Gastroesophageal sphincter (tissue), 4 donors: ENCODE data around the gene TUBE1. TPM values are rescaled to one million over a fixed set of nuclear protein-coding genes. Genes with fewer than 3 reads are reported as not detected.
A peak's percentile ranks its signal among the peaks of the same experiment; 100 is the strongest.

Source experiments
- ATAC-seq: fragments of 150-250 bp; one replicate; pipeline ENCODE4 v1.9.1; 2016; ENCODE audit warnings: mild to moderate bottlenecking, moderate library complexity
- H3K27ac ChIP-seq, 4 donors: fragments of 200-600 bp; sonication (generic) in 3 of 4; 1 replicate in 3 of 4; 2 replicates in 1 of 4; pipeline ENCODE4 v1.5.1; 2016 to 2019
- H3K27me3 ChIP-seq: fragments of 200-600 bp; sonication (generic); one replicate; pipeline ENCODE4 v1.5.1; 2019
- H3K36me3 ChIP-seq, 2 donors: fragments of 200-600 bp; sonication (generic); one replicate each; pipeline ENCODE4 v1.5.1; 2019; ENCODE audit warnings: control low read depth in 1 of 2
- H3K4me1 ChIP-seq, 3 donors: fragments of 200-600 bp; sonication (generic); 1 replicate in 2 of 3; 2 replicates in 1 of 3; pipeline ENCODE4 v1.5.1; 2016 to 2019; ENCODE audit warnings: control low read depth in 2 of 3
- H3K4me3 ChIP-seq, 2 donors: fragments of 200-600 bp; sonication (generic); one replicate each; pipeline ENCODE4 v1.5.1; 2019; ENCODE audit warnings: mild to moderate bottlenecking in 1 of 2, moderate library complexity in 1 of 2
- H3K9me3 ChIP-seq, 3 donors: fragments of 200-600 bp; sonication (generic); one replicate each; pipeline ENCODE4 v1.5.1; 2017 to 2019; ENCODE audit warnings: control low read depth in 2 of 3
- EP300 ChIP-seq: sonication (generic); formaldehyde crosslinking; IDR thresholded peaks from one replicate; pipeline ENCODE4 v1.6.1; 2017; ENCODE audit warnings: antibody characterized with exemption, mild to moderate bottlenecking
- POLR2A ChIP-seq, 2 donors: fragments of 450-650 bp; IDR thresholded peaks; one replicate each; pipeline ENCODE4 v1.6.1; 2017; ENCODE audit warnings: antibody characterized with exemption in 2 of 2, mild to moderate bottlenecking in 2 of 2, moderate library complexity in 1 of 2
- POLR2AphosphoS5 ChIP-seq: sonication (generic); formaldehyde crosslinking; IDR thresholded peaks from one replicate; pipeline ENCODE4 v1.6.1; 2017; ENCODE audit warnings: antibody characterized with exemption
- WGBS, 2 donors: methylation state at CpG; one replicate each; pipeline ENCODE4 v1.1.5; 2018; ENCODE audit warnings: low coverage in 1 of 2; 5-methylcytosine and 5-hydroxymethylcytosine counted together
- total RNA-seq, 4 donors: library from RNA; depleted of rRNA; stranded (reverse); fragments of >200 nt; gene quantifications; one replicate each; pipeline ENCODE4 v1.1.0, GENCODE V29; 2016
- TF ChIP-seq, protein P1 (sequence below), 4 experiments: fragments of 200-600 bp in 2 of 4; fragments of 450-650 bp in 2 of 4; sonication (generic) in 1 of 4; IDR thresholded peaks; one replicate each; pipeline ENCODE4 v1.5.1; 2017 to 2019; ENCODE audit warnings: antibody characterized with exemption in 4 of 4, mild to moderate bottlenecking in 2 of 4, moderate library complexity in 2 of 4

The TUBE1 gene, protein sequence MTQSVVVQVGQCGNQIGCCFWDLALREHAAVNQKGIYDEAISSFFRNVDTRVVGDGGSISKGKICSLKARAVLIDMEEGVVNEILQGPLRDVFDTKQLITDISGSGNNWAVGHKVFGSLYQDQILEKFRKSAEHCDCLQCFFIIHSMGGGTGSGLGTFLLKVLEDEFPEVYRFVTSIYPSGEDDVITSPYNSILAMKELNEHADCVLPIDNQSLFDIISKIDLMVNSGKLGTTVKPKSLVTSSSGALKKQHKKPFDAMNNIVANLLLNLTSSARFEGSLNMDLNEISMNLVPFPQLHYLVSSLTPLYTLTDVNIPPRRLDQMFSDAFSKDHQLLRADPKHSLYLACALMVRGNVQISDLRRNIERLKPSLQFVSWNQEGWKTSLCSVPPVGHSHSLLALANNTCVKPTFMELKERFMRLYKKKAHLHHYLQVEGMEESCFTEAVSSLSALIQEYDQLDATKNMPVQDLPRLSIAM
- 10 to 100 TPM; 17.5 to 58.2 (median 31.6) TPM for total RNA-seq

DNA sequence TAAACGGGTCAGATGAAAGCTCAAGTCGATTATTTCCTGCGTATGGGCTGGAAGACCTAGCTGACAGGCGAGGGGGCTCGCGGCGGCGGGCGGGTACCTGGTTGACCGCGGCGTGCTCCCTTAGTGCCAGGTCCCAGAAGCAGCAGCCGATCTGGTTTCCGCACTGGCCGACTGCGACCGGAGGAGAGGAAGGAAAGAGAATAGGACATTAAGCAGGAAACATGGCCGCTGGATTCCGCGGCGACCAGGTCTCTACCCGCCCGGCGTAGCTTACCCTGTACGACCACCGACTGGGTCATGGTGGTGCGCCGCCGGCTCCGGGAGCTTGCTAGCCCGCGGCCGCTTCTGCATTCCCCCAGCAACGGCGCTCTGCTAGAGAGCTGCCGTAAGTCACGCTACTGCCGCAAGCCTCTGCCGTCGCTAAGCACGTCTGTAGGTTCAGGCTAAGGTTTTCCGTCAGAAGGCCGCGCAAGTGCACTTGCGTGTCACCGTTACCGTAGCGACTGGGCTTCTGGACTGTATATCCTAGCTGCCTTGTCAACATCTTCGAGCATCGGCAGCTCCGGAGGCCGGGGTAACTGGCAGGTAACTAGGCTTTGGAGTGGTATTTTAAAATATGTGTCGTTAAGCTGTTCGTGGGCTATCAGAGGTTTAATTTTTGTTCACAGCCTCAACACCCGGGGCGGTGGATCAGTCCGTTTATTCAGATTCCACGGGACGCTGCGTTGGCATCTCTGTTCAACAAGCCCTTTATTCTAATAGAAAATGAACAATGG is at the start of gene TUBE1, which contains the start of gene FAM229B:
Gene TUBE1, minus strand, starts transcription at position 347 of the 776 bp plus-strand sequence. Its CDS starts 48 bp downstream, at position 299.
Gene FAM229B, plus strand, starts transcription at position 456 of the 776 bp plus-strand sequence. CDS start 11,693 bp downstream, outside the sequence.
- no peaks in the 10 kb centered on the region for H3K9me3 ChIP-seq
- peaks cover 0 to 23% of the 10 kb centered on the region in 2 donors for H3K36me3 ChIP-seq
- TF ChIP-seq POLR2AphosphoS5 (peak; percentile 91), EP300 (no peak), POLR2A (IDR thresholded peaks at IDR 0.05) (peak; percentile 83 to 87)
- TF ChIP-seq, protein P1, sequence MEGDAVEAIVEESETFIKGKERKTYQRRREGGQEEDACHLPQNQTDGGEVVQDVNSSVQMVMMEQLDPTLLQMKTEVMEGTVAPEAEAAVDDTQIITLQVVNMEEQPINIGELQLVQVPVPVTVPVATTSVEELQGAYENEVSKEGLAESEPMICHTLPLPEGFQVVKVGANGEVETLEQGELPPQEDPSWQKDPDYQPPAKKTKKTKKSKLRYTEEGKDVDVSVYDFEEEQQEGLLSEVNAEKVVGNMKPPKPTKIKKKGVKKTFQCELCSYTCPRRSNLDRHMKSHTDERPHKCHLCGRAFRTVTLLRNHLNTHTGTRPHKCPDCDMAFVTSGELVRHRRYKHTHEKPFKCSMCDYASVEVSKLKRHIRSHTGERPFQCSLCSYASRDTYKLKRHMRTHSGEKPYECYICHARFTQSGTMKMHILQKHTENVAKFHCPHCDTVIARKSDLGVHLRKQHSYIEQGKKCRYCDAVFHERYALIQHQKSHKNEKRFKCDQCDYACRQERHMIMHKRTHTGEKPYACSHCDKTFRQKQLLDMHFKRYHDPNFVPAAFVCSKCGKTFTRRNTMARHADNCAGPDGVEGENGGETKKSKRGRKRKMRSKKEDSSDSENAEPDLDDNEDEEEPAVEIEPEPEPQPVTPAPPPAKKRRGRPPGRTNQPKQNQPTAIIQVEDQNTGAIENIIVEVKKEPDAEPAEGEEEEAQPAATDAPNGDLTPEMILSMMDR (IDR thresholded peaks at IDR 0.05): peak in 2 of 4 experiments; percentile 12 to 28
- H3K27me3 ChIP-seq: no peaks in the 10 kb centered on the region
- ATAC-seq: peak; percentile 98
- WGBS, 2 donors: 0% methylated on average over 8 to 25 of the region's 60 CpGs
- H3K4me3 ChIP-seq: peak within 1 kb of the TSS; percentile 73 to 91
- peaks cover 0 to 26% (median 3%) of the 10 kb centered on the region in 3 donors for H3K4me1 ChIP-seq
- peak within 1 kb of the TSS; percentile 67 to 86 (median 84) for H3K27ac ChIP-seq

DNA sequence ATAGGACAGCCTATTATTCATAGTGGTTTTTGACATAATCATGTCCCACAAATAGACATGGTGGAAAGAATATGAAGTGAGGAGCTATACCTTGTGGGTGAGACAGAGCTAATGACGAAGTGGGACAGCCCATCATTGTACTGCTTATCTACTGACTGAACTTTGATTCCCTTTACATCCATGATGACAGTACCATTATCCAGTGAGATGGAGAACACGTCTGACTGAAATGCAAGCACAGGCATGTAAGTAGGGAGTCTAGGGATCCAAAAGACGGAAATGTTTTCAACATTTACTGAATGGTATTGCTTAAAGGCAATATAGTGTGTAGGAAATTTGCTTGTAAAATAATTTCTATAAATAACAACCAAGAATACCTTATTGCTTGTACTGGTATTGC is 43.6 kb upstream of the TUBE1 start:
- Histone ChIP-seq H3K4me3 (no peak overlapping the region), H3K4me1 (peaks cover 0 to 6% (median 0%) of the 10 kb centered on the region in 3 donors), H3K27ac (peak overlapping the region in 3 of 4 donors; percentile 31 to 50 (median 50)), H3K36me3 (peaks cover 10 to 100% of the 10 kb centered on the region in 2 donors), H3K27me3 (no peaks in the 10 kb centered on the region), H3K9me3 (no peaks in the 10 kb centered on the region)
- 61 to 75% methylated on average over 2 of the region's 3 CpGs for WGBS, 2 donors
- ATAC-seq: no peak
- TF ChIP-seq POLR2A (IDR thresholded peaks at IDR 0.05) (no peak), EP300 (no peak), POLR2AphosphoS5 (no peak)
- TF ChIP-seq, protein P1 (IDR thresholded peaks at IDR 0.05): no peak

DNA sequence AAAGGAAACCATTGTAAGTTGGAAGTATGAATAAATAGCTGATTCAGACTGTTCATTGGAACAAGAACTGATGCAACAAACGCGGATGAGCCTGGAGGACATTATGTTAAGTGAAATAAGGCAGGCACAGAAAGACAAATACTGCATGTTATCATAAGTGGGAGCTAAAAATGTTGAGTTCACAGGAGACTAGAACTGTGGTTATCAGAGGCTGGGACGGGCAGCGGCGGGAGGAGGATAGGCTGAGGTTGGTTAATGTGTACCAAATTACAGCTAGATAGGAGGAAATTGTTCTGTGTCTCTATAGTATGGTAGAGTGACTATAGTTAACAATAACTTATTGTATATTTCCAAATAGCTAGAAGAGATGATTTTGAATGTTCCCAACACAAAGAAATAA is 40.9 kb upstream of the TUBE1 start:
- Histone ChIP-seq H3K36me3 (peaks cover 15 to 100% of the 10 kb centered on the region in 2 donors), H3K27ac (no peak overlapping the region), H3K9me3 (no peaks in the 10 kb centered on the region), H3K4me1 (peaks cover 0 to 6% (median 0%) of the 10 kb centered on the region in 3 donors), H3K4me3 (no peak overlapping the region), H3K27me3 (no peaks in the 10 kb centered on the region)
- 82 to 83% methylated on average over 5 of the region's 5 CpGs for WGBS, 2 donors
- TF ChIP-seq POLR2AphosphoS5 (no peak), EP300 (no peak), POLR2A (IDR thresholded peaks at IDR 0.05) (no peak)
- TF ChIP-seq, protein P1 (IDR thresholded peaks at IDR 0.05): no peak
- ATAC-seq: no peak

DNA sequence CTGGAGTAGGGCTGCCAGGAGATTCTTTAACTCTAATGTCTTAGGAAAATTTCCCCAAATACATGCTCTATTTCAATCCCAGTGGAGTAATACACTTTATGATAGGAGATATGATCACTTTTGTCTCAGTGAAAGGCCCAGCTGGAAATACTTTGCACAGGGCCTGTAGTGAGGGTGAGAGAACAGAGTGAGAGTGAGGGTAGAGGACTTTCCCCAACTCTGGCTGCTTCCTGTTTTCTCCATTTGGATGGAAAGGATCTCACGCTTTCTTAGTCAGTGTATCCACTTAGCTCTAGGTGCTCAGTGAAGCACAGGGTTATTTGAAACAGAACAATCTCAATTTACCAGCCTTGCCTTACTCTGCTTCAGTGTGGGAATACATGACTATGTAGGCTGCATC is 36.7 kb upstream of the TUBE1 start:
- no peak overlapping the region for H3K4me3 ChIP-seq
- no peak for ATAC-seq
- H3K27ac ChIP-seq: peak overlapping the region in 1 of 4 donors; percentile 43
- TF ChIP-seq POLR2AphosphoS5: no peak
- TF ChIP-seq EP300: no peak
- TF ChIP-seq POLR2A (IDR thresholded peaks at IDR 0.05): no peak
- TF ChIP-seq, protein P1 (IDR thresholded peaks at IDR 0.05): no peak
- WGBS, 2 donors: 100% methylated on average over 1 of the region's 1 CpG; no CpG with 5 or more reads in 1 of the 2 donors
- H3K9me3 ChIP-seq: no peaks in the 10 kb centered on the region
- peaks cover 26 to 100% of the 10 kb centered on the region in 2 donors for H3K36me3 ChIP-seq
- H3K4me1 ChIP-seq: no peaks in the 10 kb centered on the region
- H3K27me3 ChIP-seq: no peaks in the 10 kb centered on the region
